Suppressor macrophage treated with lipopolysaccharide for 1 hour (primary cell): ENCODE results near the gene BCL3.
A peak's percentile ranks its signal among the peaks of the same experiment; 100 is the strongest.
"Not testable (repeated sequence)": the region's sequence is repeated elsewhere in the genome, so short reads cannot be mapped to it uniquely, and the experiment has no call there.

Source experiments
- DNase-seq, 3 donors: peaks; one replicate each; pipeline ENCODE4 v3.0.0-alpha.2; 2020 to 2022

Gene BCL3

GRCh38 chr19:44759083-44759804 is 10.7 kb downstream of the BCL3 start:
- DNase-seq: peak in 1 of 3 donors; percentile 1

- DNase-seq: peak in 1 of 3 donors; percentile 1
These were observed 13.5 kb downstream of the BCL3 start for GRCh38 chr19:44762038-44762437.

- peak; percentile 79 to 93 (median 88) for DNase-seq
These were observed 16.8 kb downstream of the BCL3 start for GRCh38 chr19:44765033-44765948.

- no peak for DNase-seq
These were observed 17.4 kb downstream of the BCL3 start for GRCh38 chr19:44765949-44766335.

GRCh38 chr19:44767295-44768180 is 19.0 kb downstream of the BCL3 start:
- peak; percentile 91 to 94 (median 91) for DNase-seq

GRCh38 chr19:44770550-44771257 is 22.2 kb downstream of the BCL3 start:
- DNase-seq: peak; percentile 98 to 99 (median 98)

- not testable (repeated sequence) for DNase-seq
These were observed 23.6 kb downstream of the BCL3 start for GRCh38 chr19:44772144-44772543.

GRCh38 chr19:44772959-44773358 is 24.5 kb downstream of the BCL3 start:
- no peak for DNase-seq

- no peak for DNase-seq
These were observed 27.2 kb downstream of the BCL3 start for GRCh38 chr19:44775676-44776240.

- no peak for DNase-seq
These were observed 28.0 kb downstream of the BCL3 start for GRCh38 chr19:44776402-44777096.

GRCh38 chr19:44777715-44778347 is 29.3 kb downstream of the BCL3 start, which contains the start of gene CBLC:
Gene CBLC (plus strand): TSS chr19:44777890. CDS start chr19:44777932, 42 bp downstream.
- no peak for DNase-seq

GRCh38 chr19:44779150-44779549 is 30.6 kb downstream of the BCL3 start:
- no peak for DNase-seq

GRCh38 chr19:44781694-44782093 is 33.2 kb downstream of the BCL3 start:
- not testable (repeated sequence) for DNase-seq

- no peak for DNase-seq
These were observed 34.2 kb downstream of the BCL3 start for GRCh38 chr19:44782729-44783128.

GRCh38 chr19:44783545-44783944 is 35.0 kb downstream of the BCL3 start:
- no peak for DNase-seq

- DNase-seq: no peak
These were observed 36.8 kb downstream of the BCL3 start for GRCh38 chr19:44785271-44785670.

GRCh38 chr19:44785993-44786392 is 37.5 kb downstream of the BCL3 start:
- DNase-seq: no peak

- DNase-seq: no peak
These were observed 40.5 kb downstream of the BCL3 start for GRCh38 chr19:44788971-44789370.

GRCh38 chr19:44789943-44790483 is 41.5 kb downstream of the BCL3 start:
- peak; percentile 43 to 54 (median 48) for DNase-seq

GRCh38 chr19:44792281-44792680 is 43.8 kb downstream of the BCL3 start:
- no peak for DNase-seq
